Activated gamma-delta T cell (primary cell): ENCODE results near the gene SPAG7.
"Not testable (repeated sequence)": the region's sequence is repeated elsewhere in the genome, so short reads cannot be mapped to it uniquely, and the experiment has no call there.

Experiments used
- DNase-seq: peaks from one replicate; lab custom pipeline; 2025; lab: John Stamatoyannopoulos, UW

The SPAG7 gene

GRCh38 chr17:4938069-4938491 lies 29.5 kb downstream of the SPAG7 start:
- DNase-seq, result no peak

- no peak for DNase-seq
Measured at GRCh38 chr17:4937553-4937952, 30.1 kb downstream of the SPAG7 start.

- DNase-seq, result no peak
Measured at GRCh38 chr17:4936436-4936835, 31.2 kb downstream of the SPAG7 start.

- no peak for DNase-seq
Measured at GRCh38 chr17:4935650-4936049, 32.0 kb downstream of the SPAG7 start.

- no peak for DNase-seq
Measured at GRCh38 chr17:4934173-4934979, 33.2 kb downstream of the SPAG7 start.

GRCh38 chr17:4933646-4934045 lies 34.0 kb downstream of the SPAG7 start:
- no peak for DNase-seq

GRCh38 chr17:4932756-4933155 lies 34.9 kb downstream of the SPAG7 start:
- DNase-seq, result no peak

- no peak for DNase-seq
Measured at GRCh38 chr17:4931963-4932362, 35.7 kb downstream of the SPAG7 start, which contains the start of gene GP1BA. TSS of gene GP1BA (plus strand) at chr17:4932277. CDS start at chr17:4932605, 328 bp downstream.

GRCh38 chr17:4928881-4929280 lies 38.7 kb downstream of the SPAG7 start:
- DNase-seq, result no peak

GRCh38 chr17:4926577-4927335 lies 40.9 kb downstream of the SPAG7 start:
- DNase-seq, result not testable (repeated sequence)

GRCh38 chr17:4921320-4921719 lies 46.3 kb downstream of the SPAG7 start:
- DNase-seq, result no peak

GRCh38 chr17:4920351-4921048 lies 47.1 kb downstream of the SPAG7 start:
- no peak for DNase-seq

GRCh38 chr17:4919511-4920047 lies 48.0 kb downstream of the SPAG7 start:
- DNase-seq, result no peak

- DNase-seq, result not testable (repeated sequence)
Measured at GRCh38 chr17:4914551-4914950, 53.1 kb downstream of the SPAG7 start.

GRCh38 chr17:4913994-4914393 lies 53.6 kb downstream of the SPAG7 start:
- no peak for DNase-seq
